ENCODE measurements around the gene MST1R.
"Not testable (repeated sequence)": the region's sequence is repeated elsewhere in the genome, so short reads cannot be mapped to it uniquely, and the experiment has no call there.

Gene MST1R

DNA sequence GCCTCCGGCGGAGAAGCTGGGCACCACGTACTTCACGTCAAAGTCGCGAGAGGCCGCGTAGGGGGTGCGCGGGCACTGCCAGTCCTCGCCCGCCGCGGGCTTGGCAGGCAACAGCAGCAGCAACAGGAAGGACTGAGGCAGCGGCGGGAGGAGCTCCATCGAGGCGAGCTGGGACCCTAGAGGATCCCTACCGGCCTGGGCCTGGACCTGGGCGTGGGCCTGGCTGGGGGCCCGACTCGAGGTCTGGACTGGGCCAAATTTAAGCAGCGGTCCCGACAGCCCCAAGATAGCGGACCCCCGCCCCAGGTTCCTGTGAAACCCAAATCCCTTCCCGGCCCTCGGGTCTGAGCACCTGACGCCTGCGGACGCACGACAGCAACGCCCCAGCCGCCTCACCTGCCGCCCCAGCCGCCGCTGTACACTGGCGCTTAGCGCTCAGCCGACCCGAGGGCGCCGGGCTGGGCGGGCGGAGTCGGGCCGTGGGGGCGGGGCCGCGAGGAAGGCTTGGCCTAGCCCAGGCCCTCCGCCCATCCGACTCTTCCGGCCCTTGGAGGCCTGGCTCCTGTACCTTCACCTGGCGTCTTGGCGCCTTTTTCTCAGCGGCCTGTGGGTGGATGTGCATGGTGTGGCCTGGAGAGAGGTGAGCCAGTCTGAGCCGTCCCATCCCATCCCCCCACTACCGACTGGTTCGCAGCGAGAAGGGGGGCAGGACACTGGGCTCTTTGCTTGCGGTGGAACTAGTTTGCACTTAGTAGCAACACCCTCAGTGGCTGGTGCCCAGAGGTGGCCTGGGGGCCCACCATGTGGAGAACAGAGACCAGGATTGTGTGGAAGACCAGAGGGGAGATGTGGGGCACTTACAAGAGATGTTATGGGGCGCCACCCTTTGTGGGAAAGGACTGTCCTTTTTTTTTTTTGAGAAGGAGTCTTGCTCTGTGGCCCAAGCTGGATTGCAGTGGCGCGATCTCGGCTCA lies at the start of gene MST1R:
MST1R (minus strand) TSS at position 423 of the 974 bp plus-strand sequence; CDS start at position 159, 264 bp downstream.
- DNase-seq, result peak; percentile 19

DNA sequence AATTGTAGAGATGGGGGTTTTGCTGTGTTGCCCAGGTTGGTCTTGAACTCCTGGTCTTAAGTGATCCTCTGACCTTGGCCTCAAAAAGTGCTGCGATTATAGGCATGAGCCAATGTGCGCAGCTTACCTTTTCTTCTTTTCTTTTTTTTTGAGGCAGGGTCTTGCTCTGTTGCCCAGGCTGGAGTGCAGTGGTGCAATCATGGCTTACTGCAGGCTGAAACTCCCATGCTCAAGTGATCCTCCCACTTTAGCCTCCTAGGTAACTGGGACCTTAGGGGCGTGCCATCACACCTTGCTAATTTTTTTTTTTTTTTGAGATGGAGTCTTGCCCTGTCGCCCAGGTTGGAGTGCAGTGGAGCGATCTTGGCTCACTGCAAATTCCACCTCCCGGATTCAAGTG lies 49.3 kb upstream of the MST1R start:
- no peak for DNase-seq

DNA sequence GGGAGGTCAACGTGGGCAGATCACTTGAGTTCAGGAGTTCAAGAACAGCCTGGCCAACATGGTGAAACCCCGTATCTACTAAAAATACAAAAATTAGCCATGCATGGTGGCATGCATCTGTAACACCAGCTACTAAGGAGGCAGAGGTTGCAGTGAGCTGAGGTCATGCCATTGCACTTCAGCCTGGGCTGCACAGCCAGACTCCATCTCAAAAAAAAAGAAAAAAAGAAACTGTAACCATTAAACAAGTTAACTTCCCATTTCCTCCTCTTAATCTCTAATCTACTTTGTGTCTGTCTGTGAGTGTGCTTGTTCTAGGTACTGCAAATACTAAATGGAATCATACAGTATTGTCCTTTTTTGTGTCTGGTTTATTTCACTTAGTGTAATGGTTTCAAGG lies 39.0 kb upstream of the MST1R start:
- DNase-seq, result no peak

GRCh38 chr3:49940667-49941249 lies 37.1 kb upstream of the MST1R start:
- DNase-seq, result no peak

- DNase-seq, result peak; percentile 97
Measured at GRCh38 chr3:49939858-49940666, 36.4 kb upstream of the MST1R start, which contains the start of gene RBM6. RBM6 (plus strand) TSS chr3:49940150; CDS start chr3:49962642, 22,492 bp downstream.

- DNase-seq, result no peak
Measured at GRCh38 chr3:49937090-49937489, 33.4 kb upstream of the MST1R start.

- DNase-seq, result not testable (repeated sequence)
Measured at GRCh38 chr3:49932281-49932680, 28.6 kb upstream of the MST1R start.

- DNase-seq, result no peak
Measured at GRCh38 chr3:49930922-49931321, 27.2 kb upstream of the MST1R start.

DNA sequence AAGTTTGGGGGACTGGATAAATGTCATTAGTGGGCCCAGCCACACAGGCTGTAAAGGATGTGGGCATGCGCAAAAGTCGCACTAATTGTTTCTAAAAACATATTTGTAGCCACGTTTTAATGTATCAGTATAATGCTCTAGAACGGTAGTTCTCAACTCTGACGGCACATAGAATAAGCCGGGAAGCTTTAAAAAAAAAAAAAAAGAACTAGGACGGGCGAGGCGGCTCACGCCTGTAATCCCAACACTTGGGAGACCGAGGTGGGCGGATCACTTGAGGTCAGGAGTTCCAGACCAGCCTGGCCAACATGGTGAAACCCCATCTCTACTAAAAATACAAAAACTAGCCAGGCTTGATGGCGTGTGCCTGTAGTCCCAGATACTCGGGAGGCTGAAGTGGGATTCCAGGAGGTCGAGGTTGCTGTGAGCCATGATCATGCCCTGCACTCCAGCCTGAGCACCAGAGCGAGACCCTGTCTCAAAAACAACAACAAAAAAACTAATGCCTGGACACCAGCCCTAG lies 26.6 kb upstream of the MST1R start:
- DNase-seq, result no peak

DNA sequence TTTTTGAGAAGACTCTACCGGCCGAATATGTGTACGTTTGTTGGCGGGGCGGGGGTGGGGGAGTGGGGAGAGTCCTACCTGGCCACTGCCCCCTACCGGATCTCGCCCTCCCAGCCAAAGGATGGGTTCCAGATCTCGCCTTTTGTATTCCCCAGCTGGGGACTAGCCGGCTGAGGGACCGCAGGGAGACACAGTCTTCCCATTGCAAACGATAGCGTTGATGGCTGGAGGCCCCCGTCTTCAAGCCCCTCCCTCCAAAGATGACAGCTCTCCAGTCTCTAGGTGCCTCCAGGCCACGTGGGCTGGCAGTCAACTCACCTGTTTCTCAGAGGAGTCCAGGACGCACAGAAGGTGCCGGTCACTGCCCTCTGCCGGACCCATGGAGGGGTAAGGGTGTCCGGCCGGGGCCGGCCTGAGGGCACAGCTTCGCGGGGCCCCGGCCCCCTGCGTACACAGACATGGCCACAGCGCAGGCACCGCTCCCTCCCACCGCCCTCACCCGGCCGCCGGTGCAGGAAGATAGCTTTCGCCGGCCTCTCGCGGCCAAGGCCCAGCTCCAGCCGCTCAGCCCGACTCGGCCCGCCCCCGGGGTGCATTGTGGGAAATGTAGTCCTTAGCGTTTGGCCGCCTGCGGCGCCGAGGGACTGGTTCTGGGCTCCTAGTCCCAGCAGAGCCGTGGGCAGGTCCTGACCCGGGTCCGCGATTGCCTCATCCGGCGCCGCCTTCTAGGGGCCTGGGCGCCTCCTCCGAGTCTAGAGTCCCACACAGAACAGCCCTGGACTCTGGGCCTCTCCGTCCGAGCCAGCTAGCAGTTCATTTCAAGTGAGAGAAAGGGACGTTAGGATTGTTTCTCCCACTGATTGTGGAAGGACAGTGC lies 25.9 kb upstream of the MST1R start, which contains the start of gene MON1A:
MON1A (minus strand) TSS at position 521 of the 877 bp plus-strand sequence. CDS start 16,465 bp downstream, outside the sequence.
- peak; percentile 88 for DNase-seq

GRCh38 chr3:49928481-49929017 lies 24.9 kb upstream of the MST1R start:
- no peak for DNase-seq

- DNase-seq, result no peak
Measured at GRCh38 chr3:49927798-49928197, 24.1 kb upstream of the MST1R start.

- DNase-seq, result no peak
Measured at GRCh38 chr3:49926117-49926728, 22.6 kb upstream of the MST1R start.

GRCh38 chr3:49925485-49925884 lies 21.8 kb upstream of the MST1R start:
- no peak for DNase-seq

- peak; percentile 66 for DNase-seq
Measured at GRCh38 chr3:49924683-49925082, 21.0 kb upstream of the MST1R start.

- DNase-seq, result not testable (repeated sequence)
Measured at GRCh38 chr3:49917806-49918590, 14.3 kb upstream of the MST1R start.

DNA sequence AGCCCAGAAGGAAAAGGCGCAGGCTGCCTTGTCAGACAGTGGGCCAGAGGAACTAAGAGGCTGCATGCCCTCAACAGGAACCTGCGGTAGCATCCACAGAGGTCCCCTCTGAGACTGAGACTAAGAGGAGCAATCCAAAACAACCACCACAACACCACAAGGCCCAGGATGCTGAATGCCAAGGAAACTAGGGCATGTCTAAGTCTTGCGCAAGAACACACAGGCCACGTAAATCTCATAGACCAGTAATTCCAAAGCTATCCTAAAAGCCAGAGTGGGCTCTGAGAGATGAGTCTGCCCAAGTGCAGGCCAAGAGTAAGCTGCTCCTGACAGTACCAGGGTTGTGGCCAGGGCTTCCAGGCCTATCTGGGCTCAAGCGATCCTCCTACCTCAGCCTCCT lies 13.0 kb upstream of the MST1R start:
- peak; percentile 58 for DNase-seq

- no peak for DNase-seq
Measured at GRCh38 chr3:49914906-49915305, 11.2 kb upstream of the MST1R start.

- DNase-seq, result no peak
Measured at GRCh38 chr3:49912881-49913281, 9.2 kb upstream of the MST1R start.

DNA sequence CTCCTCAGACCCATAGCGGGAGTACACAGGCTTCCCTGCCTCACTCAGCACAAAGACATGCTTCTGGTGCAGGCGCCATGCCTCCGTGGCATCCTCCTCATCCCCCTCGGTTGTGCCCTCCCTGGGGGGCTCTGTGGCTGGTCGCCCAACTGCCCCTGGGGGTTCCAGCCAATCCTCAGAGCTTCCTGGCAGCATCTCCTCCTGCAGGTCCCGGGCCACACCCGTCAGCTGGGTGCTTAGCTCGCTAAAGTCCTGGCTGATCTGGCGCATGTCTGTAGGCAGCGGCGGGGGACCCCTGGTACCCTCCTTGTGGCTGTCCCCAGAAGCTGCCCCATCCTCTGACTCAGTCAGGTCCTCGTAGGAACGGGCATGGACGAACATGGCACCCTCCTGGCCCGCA lies 7.9 kb upstream of the MST1R start:
- DNase-seq, result no peak

Measured in fibroblast of skin of right quadriceps (primary cell).